Endothelial cell of umbilical vein (primary cell): ENCODE measurements around the gene APOBEC3F. TPM values are rescaled to one million over a fixed set of nuclear protein-coding genes. Genes with fewer than 3 reads are reported as not detected.
"Not testable (repeated sequence)": the region's sequence is repeated elsewhere in the genome, so short reads cannot be mapped to it uniquely, and the experiment has no call there.

ENCODE experiments used
- BruUV-seq: library from RNA; stranded (reverse); fragments of 400-500 nt; replicated peaks from 2 replicates; lab custom pipeline; 2021; lab: Mats Ljungman, UMichigan
- CTCF ChIA-PET: fragments of 300-600, 350-600 bp; sonication (Branson Sonifier 250); formaldehyde crosslinking; loops from one replicate; lab custom pipeline; 2021; ENCODE audit warnings: antibody characterized with exemption, inconsistent platforms; lab: Charles Lee
- POLR2A ChIA-PET: fragments of 300-600, 350-600 bp; sonication (Branson Sonifier 250); formaldehyde crosslinking; loops from one replicate; lab custom pipeline; 2021; ENCODE audit warnings: antibody characterized with exemption, inconsistent platforms; lab: Charles Lee
- DNase-seq: peaks from one replicate; pipeline ENCODE4 v3.0.0-alpha.2; 2011; ENCODE audit warnings: low read depth, low spot score
- FAIRE-seq: peaks from 2 replicates; lab custom pipeline; 2011; peaks lifted over from hg19 to GRCh38; lab: Jason Lieb, UNC
- H2AFZ ChIP-seq: 2 replicates; pipeline ENCODE4 v1.6.0; 2012; ENCODE audit warnings: low read depth, low read length, control low read depth, inconsistent platforms
- H3K27ac ChIP-seq: 2 replicates; pipeline ENCODE4 v1.5.1; 2011; ENCODE audit warnings: low read depth, mild to moderate bottlenecking, control low read depth, low read length, moderate library complexity; ENCODE audit not compliant: insufficient read depth
- H3K27me3 ChIP-seq, 2 experiments: 2 replicates each; pipeline versions ENCODE4 v1.6.0 to v1.6.1; 2011; ENCODE audit warnings: low read length in 2 of 2, mixed read lengths in 1 of 2; ENCODE audit not compliant: control insufficient read depth in 2 of 2, insufficient read depth in 2 of 2
- H3K36me3 ChIP-seq, 2 experiments: 2 replicates in 1 of 2; 3 replicates in 1 of 2; pipeline ENCODE4 v1.5.1; 2011; ENCODE audit warnings: low read length in 2 of 2, mild to moderate bottlenecking in 1 of 2, moderate library complexity in 1 of 2; ENCODE audit not compliant: control insufficient read depth in 2 of 2, insufficient read depth in 2 of 2; ENCODE audit errors: extremely low read depth in 1 of 2
- H3K4me1 ChIP-seq: 3 replicates; pipeline ENCODE4 v1.5.1; 2011; ENCODE audit warnings: mild to moderate bottlenecking, low read length; ENCODE audit not compliant: control insufficient read depth, insufficient read depth; ENCODE audit errors: extremely low read depth
- H3K4me2 ChIP-seq: 2 replicates; pipeline ENCODE4 v1.6.1; 2011; ENCODE audit warnings: low read length, control low read depth, mixed read lengths; ENCODE audit not compliant: insufficient read depth
- H3K4me3 ChIP-seq, 3 experiments: fragments of 200-600 bp in 1 of 3; sonication (generic), shearing (Covaris generic) in 1 of 3; replicated peaks in 1 of 3; 2 replicates each; pipeline ENCODE4 v1.5.1; 2011 to 2016; ENCODE audit warnings: control low read depth in 3 of 3, low read length in 3 of 3, mild to moderate bottlenecking in 2 of 3, inconsistent platforms in 1 of 3, low read depth in 1 of 3, moderate library complexity in 1 of 3; ENCODE audit not compliant: insufficient read depth in 1 of 3
- H3K79me2 ChIP-seq: 2 replicates; pipeline ENCODE4 v1.6.0; 2012; ENCODE audit warnings: low read length, inconsistent platforms; ENCODE audit not compliant: control insufficient read depth, insufficient read depth
- H3K9ac ChIP-seq: replicated peaks from 2 replicates; pipeline ENCODE3; 2011; ENCODE audit warnings: low read length, control low read depth; ENCODE audit not compliant: insufficient read depth; ENCODE audit errors: extremely low read depth
- H3K9me1 ChIP-seq: replicated peaks from 3 replicates; pipeline ENCODE4 v1.6.0; 2011; ENCODE audit warnings: mild to moderate bottlenecking, low read length; ENCODE audit not compliant: control insufficient read depth, insufficient read depth; ENCODE audit errors: extremely low read depth
- H3K9me3 ChIP-seq: replicated peaks from 2 replicates; pipeline ENCODE4 v1.5.1; 2012; ENCODE audit warnings: low read length, inconsistent platforms; ENCODE audit not compliant: control insufficient read depth, insufficient read depth
- H4K20me1 ChIP-seq: replicated peaks from 2 replicates; pipeline ENCODE3; 2011; ENCODE audit warnings: mild to moderate bottlenecking, low read length; ENCODE audit not compliant: control insufficient read depth, insufficient read depth; ENCODE audit errors: extremely low read depth
- dilution Hi-C: fragments of 300-500 bp; cut with MboI; formaldehyde crosslinking; loops from one replicate; pipeline ENCODE4 v1.15.0; 2019; ENCODE audit warnings: low sequenced_read_pairs; ENCODE audit not compliant: extremely low pct_ligation_motif_present
- intact Hi-C: fragments of 100-400 bp; cut with micrococcal nuclease; formaldehyde crosslinking; loops from one replicate; pipeline ENCODE4 v1.10.0; 2022
- polyA plus RNA-seq, 4 experiments: library from polyadenylated mRNA; depleted of rRNA in 3 of 4; stranded (reverse) in 3 of 4; unstranded in 1 of 4; fragments of >200 nt; gene quantifications; 2 replicates each; pipeline versions ENCODE4 v1.2.1 to v1.2.3, GENCODE V29; 2011 to 2012; ENCODE audit warnings: missing spikeins in 1 of 4
- total RNA-seq: library from RNA; stranded (reverse); gene quantifications from 2 replicates; pipeline ENCODE4 v1.2.3, GENCODE V29; 2021

APOBEC3F gene
- total and polyA plus RNA-seq, 2 donors (not counting 3 experiments of a cell fraction or from before 2014, with no cell fraction given) = 10.2 to 11.0 TPM

DNA sequence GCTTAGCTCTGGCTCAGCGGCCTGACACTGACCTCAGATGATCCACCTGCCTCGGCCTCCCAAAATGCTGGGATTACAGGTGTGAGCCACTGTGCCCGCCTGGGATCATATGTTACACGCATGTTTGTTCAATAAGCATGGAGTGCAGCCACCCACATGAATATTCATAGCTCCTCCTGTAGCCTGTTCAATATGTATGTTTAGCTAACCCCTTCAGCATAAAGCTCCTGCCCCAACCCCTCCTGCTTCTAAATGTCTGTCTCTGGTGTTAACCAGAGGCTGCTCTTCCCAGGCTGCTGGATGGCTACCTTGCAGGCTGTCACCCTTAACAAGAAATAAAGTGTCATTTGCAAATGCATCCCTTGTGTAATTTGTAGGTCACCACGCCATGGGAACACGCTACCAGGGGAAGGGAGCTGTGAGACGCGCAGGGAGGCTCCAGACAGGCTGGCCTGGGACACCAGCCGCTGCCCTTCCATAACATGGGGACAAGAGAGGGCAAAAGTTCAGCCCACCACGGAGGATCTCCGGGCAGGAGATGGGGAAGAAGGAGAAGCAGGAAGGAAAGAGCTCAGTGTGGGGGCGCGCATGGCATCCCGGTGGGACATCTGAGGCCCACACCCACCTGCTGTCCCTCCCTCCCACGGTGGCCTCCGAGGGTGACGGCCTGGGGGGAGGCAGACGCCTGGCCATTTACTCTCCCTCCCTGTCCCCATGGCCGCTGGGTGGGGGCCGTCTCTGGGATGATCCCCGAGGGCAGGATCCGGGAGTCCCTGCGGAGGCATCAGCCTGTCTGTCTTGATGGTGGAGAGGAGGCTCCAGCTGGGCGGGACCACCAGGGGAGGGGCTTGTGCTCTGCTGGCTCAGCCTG, 35.7 kb downstream of the APOBEC3F start:
- peak; percentile 67 for FAIRE-seq
- H3K9ac ChIP-seq, H3K4me2 ChIP-seq, H3K4me1 ChIP-seq, H3K27ac ChIP-seq, H3K36me3 ChIP-seq, H4K20me1 ChIP-seq, dilution Hi-C loops, BruUV-seq, H3K9me1 ChIP-seq, H3K27me3 ChIP-seq, POLR2A ChIA-PET, H3K79me2 ChIP-seq, intact Hi-C loops, H3K9me3 ChIP-seq, DNase-seq: not testable (repeated sequence)
- CTCF ChIA-PET = interaction anchor here (1.5 kb wide), 1 partner anchor 307 kb away, joined by 5 read pairs; no protein-coding TSS in a partner anchor
- peak overlapping the region in 1 of 3 experiments; percentile 19 for H3K4me3 ChIP-seq
- peak overlapping the region; percentile 59 for H2AFZ ChIP-seq

DNA sequence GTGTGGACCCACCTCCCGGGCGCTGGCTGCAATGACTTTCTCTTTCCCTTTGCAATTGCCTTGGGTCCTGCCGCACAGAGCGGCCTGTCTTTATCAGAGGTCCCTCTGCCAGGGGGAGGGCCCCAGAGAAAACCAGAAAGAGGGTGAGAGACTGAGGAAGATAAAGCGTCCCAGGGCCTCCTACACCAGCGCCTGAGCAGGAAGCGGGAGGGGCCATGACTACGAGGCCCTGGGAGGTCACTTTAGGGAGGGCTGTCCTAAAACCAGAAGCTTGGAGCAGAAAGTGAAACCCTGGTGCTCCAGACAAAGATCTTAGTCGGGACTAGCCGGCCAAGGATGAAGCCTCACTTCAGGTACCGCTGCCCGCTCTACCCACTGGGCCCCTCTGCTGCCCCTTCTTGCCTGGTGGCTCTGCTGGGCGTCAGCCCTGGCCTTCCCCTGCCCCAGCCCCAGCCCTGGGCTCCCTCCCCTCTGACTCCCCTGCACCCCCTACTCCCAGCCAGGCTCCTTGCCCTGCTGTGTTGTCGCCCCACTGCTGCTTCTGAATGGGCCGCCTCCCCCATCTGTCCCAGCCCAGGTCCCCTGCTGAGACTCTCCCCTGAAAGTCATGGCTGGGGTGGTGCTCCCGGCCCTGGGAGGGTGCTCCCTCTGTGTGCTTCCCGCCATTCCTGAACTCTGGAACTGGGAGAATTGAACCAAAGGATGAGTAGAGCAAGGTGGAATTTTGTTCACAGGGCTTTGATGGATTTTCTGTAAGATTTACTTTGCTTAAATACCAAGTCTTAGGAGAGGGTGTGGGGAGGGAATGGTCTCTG, 36.6 kb downstream of the APOBEC3F start, which contains the start of gene APOBEC3G:
Gene APOBEC3G (plus strand): TSS at position 250 of the 815 bp plus-strand sequence. CDS start 87 bp downstream, at position 337.
- H3K4me1 ChIP-seq, H3K36me3 ChIP-seq, CTCF ChIA-PET, dilution Hi-C loops, H3K27ac ChIP-seq, POLR2A ChIA-PET, H4K20me1 ChIP-seq, H3K79me2 ChIP-seq, intact Hi-C loops, H3K9me1 ChIP-seq, H3K27me3 ChIP-seq, BruUV-seq, H3K9me3 ChIP-seq: not testable (repeated sequence)
- Histone ChIP-seq H3K9ac (peak within 1 kb of the TSS; percentile 3), H2AFZ (peak within 1 kb of the TSS; percentile 88), H3K4me3 (peak within 1 kb of the TSS in 1 of 3 experiments; percentile 19), H3K4me2 (peak within 1 kb of the TSS; percentile 42)
- DNase-seq (peak; percentile 9), FAIRE-seq (peak; percentile 40)

- H2AFZ ChIP-seq, FAIRE-seq, H3K27ac ChIP-seq, H3K4me3 ChIP-seq, H3K4me1 ChIP-seq, dilution Hi-C loops, H3K36me3 ChIP-seq, H3K9me1 ChIP-seq, H4K20me1 ChIP-seq, H3K9ac ChIP-seq, H3K79me2 ChIP-seq, BruUV-seq, POLR2A ChIA-PET, H3K27me3 ChIP-seq, DNase-seq, H3K4me2 ChIP-seq, H3K9me3 ChIP-seq, intact Hi-C loops: not testable (repeated sequence)
- CTCF ChIA-PET = interaction anchor here (1.2 to 1.5 kb wide), 2 partner anchors 75 to 208 kb away, joined by 3 to 4 read pairs; no protein-coding TSS in a partner anchor
Measured at GRCh38 chr22:39077912-39078311, 37.2 kb downstream of the APOBEC3F start.
